H9 (cell line): ENCODE measurements around the gene IQCK. TPM values are rescaled to one million over a fixed set of nuclear protein-coding genes. Genes with fewer than 3 reads are reported as not detected.

Experiments
- DNase-seq: peaks from one replicate; pipeline ENCODE4 v3.0.0-alpha.2; 2017
- H2AFZ ChIP-seq: one replicate; pipeline ENCODE4 v1.6.1; 2013; ENCODE audit warnings: mild to moderate bottlenecking, low read length, control low read depth, moderate library complexity
- H2AK5ac ChIP-seq: 2 replicates; pipeline ENCODE4 v1.6.1; 2013; ENCODE audit warnings: low read length, control low read depth, mixed read lengths; ENCODE audit not compliant: insufficient read length
- H2BK120ac ChIP-seq: one replicate; pipeline ENCODE4 v1.6.1; 2013; ENCODE audit warnings: low read depth, mild to moderate bottlenecking, low read length, control low read depth, inconsistent platforms; ENCODE audit not compliant: poor library complexity, severe bottlenecking
- H2BK12ac ChIP-seq: 2 replicates; pipeline ENCODE4 v1.6.1; 2013; ENCODE audit warnings: low read length, control low read depth, mixed read lengths, low read depth; ENCODE audit not compliant: insufficient read length
- H2BK15ac ChIP-seq: 2 replicates; pipeline ENCODE4 v1.6.1; 2013; ENCODE audit warnings: low read depth, low read length, control low read depth
- H2BK20ac ChIP-seq: one replicate; pipeline ENCODE4 v1.6.1; 2013; ENCODE audit warnings: low read depth, mild to moderate bottlenecking, low read length, control low read depth, inconsistent platforms; ENCODE audit not compliant: poor library complexity, severe bottlenecking
- H2BK5ac ChIP-seq: 2 replicates; pipeline ENCODE4 v1.6.1; 2013; ENCODE audit warnings: low read length, control low read depth, mixed read lengths; ENCODE audit not compliant: insufficient read length
- H3K14ac ChIP-seq: 2 replicates; pipeline ENCODE4 v1.6.1; 2013; ENCODE audit warnings: low read length, control low read depth; ENCODE audit not compliant: insufficient read depth
- H3K18ac ChIP-seq: 2 replicates; pipeline ENCODE4 v1.6.1; 2013; ENCODE audit warnings: low read depth, mild to moderate bottlenecking, mixed read lengths, low read length, control low read depth; ENCODE audit not compliant: insufficient read length
- H3K23ac ChIP-seq: 2 replicates; pipeline ENCODE4 v1.6.1; 2013; ENCODE audit warnings: low read length, control low read depth, mixed read lengths, low read depth; ENCODE audit not compliant: insufficient read length
- H3K23me2 ChIP-seq: 2 replicates; pipeline ENCODE4 v1.6.1; 2013; ENCODE audit warnings: low read depth, mild to moderate bottlenecking, mixed read lengths, low read length, control low read depth; ENCODE audit not compliant: insufficient read length, poor library complexity, severe bottlenecking
- H3K27ac ChIP-seq: 2 replicates; pipeline ENCODE4 v1.5.1; 2013; ENCODE audit warnings: low read length, control low read depth, mixed read lengths, low read depth; ENCODE audit not compliant: insufficient read length
- H3K27me3 ChIP-seq: 2 replicates; pipeline ENCODE4 v1.6.1; 2013; ENCODE audit warnings: low read length, control low read depth, inconsistent platforms; ENCODE audit not compliant: insufficient read depth
- H3K4ac ChIP-seq: 2 replicates; pipeline ENCODE4 v1.6.1; 2013; ENCODE audit warnings: low read depth, mild to moderate bottlenecking, control low read depth, inconsistent platforms, low read length, moderate library complexity
- H3K4me1 ChIP-seq: 2 replicates; pipeline ENCODE4 v1.6.1; 2013; ENCODE audit warnings: low read length, control low read depth, inconsistent platforms; ENCODE audit not compliant: insufficient read depth
- H3K4me2 ChIP-seq: 2 replicates; pipeline ENCODE4 v1.6.1; 2013; ENCODE audit warnings: low read length, control low read depth, mixed read lengths; ENCODE audit not compliant: insufficient read length, insufficient read depth
- H3K56ac ChIP-seq: 2 replicates; pipeline ENCODE4 v1.6.1; 2013; ENCODE audit warnings: low read depth, mild to moderate bottlenecking, mixed read lengths, low read length, control low read depth; ENCODE audit not compliant: insufficient read length
- H3K79me1 ChIP-seq: 2 replicates; pipeline ENCODE4 v1.6.1; 2013; ENCODE audit warnings: low read depth, mild to moderate bottlenecking, moderate library complexity, low read length, control low read depth, inconsistent platforms; ENCODE audit not compliant: insufficient read depth, poor library complexity, severe bottlenecking
- H3K79me2 ChIP-seq: 2 replicates; pipeline ENCODE4 v1.6.1; 2013; ENCODE audit warnings: low read length, control low read depth, inconsistent platforms; ENCODE audit not compliant: insufficient read depth
- H3K9ac ChIP-seq: 2 replicates; pipeline ENCODE4 v1.6.1; 2013; ENCODE audit warnings: low read length, control low read depth, mixed read lengths; ENCODE audit not compliant: insufficient read length; ENCODE audit errors: extremely low read depth
- H3K9me3 ChIP-seq: one replicate; pipeline ENCODE4 v1.6.1; 2013; ENCODE audit warnings: low read depth, low read length, inconsistent platforms; ENCODE audit not compliant: control insufficient read depth
- H3T11ph ChIP-seq: one replicate; pipeline ENCODE4 v1.6.1; 2013; ENCODE audit warnings: mild to moderate bottlenecking, low read length, control low read depth, inconsistent platforms
- H4K20me1 ChIP-seq: one replicate; pipeline ENCODE4 v1.6.1; 2013; ENCODE audit not compliant: control insufficient read depth, insufficient read length, insufficient read depth
- H4K5ac ChIP-seq: 2 replicates; pipeline ENCODE4 v1.6.1; 2013; ENCODE audit warnings: low read depth, mild to moderate bottlenecking, mixed read lengths, low read length, control low read depth; ENCODE audit not compliant: insufficient read length
- H4K8ac ChIP-seq: replicated peaks from 2 replicates; pipeline ENCODE4 v1.6.1; 2013; ENCODE audit warnings: low read length, control low read depth, mixed read lengths, low read depth; ENCODE audit not compliant: insufficient read length
- H4K91ac ChIP-seq: 2 replicates; pipeline ENCODE4 v1.6.1; 2013; ENCODE audit warnings: low read depth, mild to moderate bottlenecking, moderate library complexity, mixed read lengths, low read length, control low read depth; ENCODE audit not compliant: insufficient read length
- H3K27ac Mint-ChIP-seq, 3 experiments: 2 replicates in 2 of 3; 3 replicates in 1 of 3; pipeline ENCODE4 v1.8.0; 2020 to 2021; ENCODE audit warnings: mixed read lengths in 3 of 3, mild to moderate bottlenecking in 1 of 3, moderate library complexity in 1 of 3
- H3K27me3 Mint-ChIP-seq: 2 replicates; pipeline ENCODE4 v1.8.0; 2021; ENCODE audit warnings: low read depth, mild to moderate bottlenecking, moderate library complexity, mixed read lengths
- H3K36me3 Mint-ChIP-seq, 3 experiments: 2 replicates in 2 of 3; 3 replicates in 1 of 3; pipeline ENCODE4 v1.8.0; 2020 to 2021; ENCODE audit warnings: low read depth in 3 of 3, mixed read lengths in 3 of 3; ENCODE audit not compliant: insufficient read depth in 1 of 3
- H3K4me1 Mint-ChIP-seq, 2 experiments: 2 replicates each; pipeline ENCODE4 v1.8.0; 2020; ENCODE audit warnings: mixed read lengths in 2 of 2
- H3K4me3 Mint-ChIP-seq, 2 experiments: 2 replicates in 1 of 2; 3 replicates in 1 of 2; pipeline ENCODE4 v1.8.0; 2020 to 2021; ENCODE audit warnings: mild to moderate bottlenecking in 2 of 2, mixed read lengths in 2 of 2, moderate library complexity in 1 of 2
- H3K9me3 Mint-ChIP-seq, 2 experiments: 2 replicates in 1 of 2; 3 replicates in 1 of 2; pipeline ENCODE4 v1.8.0; 2020; ENCODE audit warnings: mild to moderate bottlenecking in 2 of 2, mixed read lengths in 2 of 2, moderate library complexity in 1 of 2
- CTCF ChIP-seq: fragments of 200-600 bp; sonication (generic); conservative IDR thresholded peaks from 3 replicates; pipeline ENCODE4 v1.8.0; 2021; ENCODE audit warnings: antibody characterized with exemption, mild to moderate bottlenecking
- WGBS: extraction: QIAGEN DNeasy Blood & Tissue Kit; methylation state at CpG from one replicate; pipeline ENCODE4 v1.1.7; 2013; ENCODE audit warnings: missing lambda C conversion rate, low lambda C conversion rate, mixed read lengths; ENCODE audit not compliant: insufficient read length; ENCODE audit errors: extremely low coverage; 5-methylcytosine and 5-hydroxymethylcytosine counted together
- total RNA-seq: library from RNA; stranded (reverse); gene quantifications from 2 replicates; pipeline ENCODE4 v1.2.1, GENCODE V29; 2021

Gene IQCK
- total RNA-seq, 1 experiment from 2014 or later, result 9.0 TPM

GRCh38 chr16:19748389-19749168 is 30.5 kb downstream of the IQCK start:
- no peak overlapping the region for H2BK5ac ChIP-seq
- Mint-ChIP-seq H3K9me3 (no peaks in the 10 kb centered on the region), H3K27ac (no peak overlapping the region), H3K4me3 (no peak overlapping the region), H3K4me1 (peaks cover 1 to 2% of the 10 kb centered on the region in 2 experiments; a peak in 1 of 4 replicates), H3K27me3 (no peaks in the 10 kb centered on the region), H3K36me3 (no peaks in the 10 kb centered on the region)
- no peak overlapping the region for H2BK12ac ChIP-seq
- H4K8ac ChIP-seq, result no peak overlapping the region
- H3K27ac ChIP-seq, result no peak overlapping the region
- no peaks in the 10 kb centered on the region for H3K27me3 ChIP-seq
- no peak overlapping the region for H2BK20ac ChIP-seq
- H3K23ac ChIP-seq, result no peak overlapping the region
- DNase-seq, result no peak
- no peaks in the 10 kb centered on the region for H3K79me1 ChIP-seq
- no peak overlapping the region for H2BK120ac ChIP-seq
- no peak overlapping the region for H3T11ph ChIP-seq
- H4K91ac ChIP-seq, result no peak overlapping the region
- H2AK5ac ChIP-seq, result no peak overlapping the region
- no peak overlapping the region for H3K4ac ChIP-seq
- H3K23me2 ChIP-seq, result no peaks in the 10 kb centered on the region
- no peak overlapping the region for H2AFZ ChIP-seq
- no peak overlapping the region for H3K18ac ChIP-seq
- H3K4me2 ChIP-seq, result no peak overlapping the region
- H3K56ac ChIP-seq, result no peak overlapping the region
- no peaks in the 10 kb centered on the region for H3K79me2 ChIP-seq
- H3K9me3 ChIP-seq, result no peaks in the 10 kb centered on the region
- no peak overlapping the region for H3K14ac ChIP-seq
- WGBS, result no CpG with 5 or more reads among the region's 2 CpGs
- H3K9ac ChIP-seq, result no peak overlapping the region
- H3K4me1 ChIP-seq, result no peaks in the 10 kb centered on the region
- no peak overlapping the region for H4K5ac ChIP-seq
- no peaks in the 10 kb centered on the region for H4K20me1 ChIP-seq
- H2BK15ac ChIP-seq, result no peak overlapping the region
- no peak for TF ChIP-seq CTCF
